ENCODE measurements around the gene BCL11B.

The BCL11B gene

DNA sequence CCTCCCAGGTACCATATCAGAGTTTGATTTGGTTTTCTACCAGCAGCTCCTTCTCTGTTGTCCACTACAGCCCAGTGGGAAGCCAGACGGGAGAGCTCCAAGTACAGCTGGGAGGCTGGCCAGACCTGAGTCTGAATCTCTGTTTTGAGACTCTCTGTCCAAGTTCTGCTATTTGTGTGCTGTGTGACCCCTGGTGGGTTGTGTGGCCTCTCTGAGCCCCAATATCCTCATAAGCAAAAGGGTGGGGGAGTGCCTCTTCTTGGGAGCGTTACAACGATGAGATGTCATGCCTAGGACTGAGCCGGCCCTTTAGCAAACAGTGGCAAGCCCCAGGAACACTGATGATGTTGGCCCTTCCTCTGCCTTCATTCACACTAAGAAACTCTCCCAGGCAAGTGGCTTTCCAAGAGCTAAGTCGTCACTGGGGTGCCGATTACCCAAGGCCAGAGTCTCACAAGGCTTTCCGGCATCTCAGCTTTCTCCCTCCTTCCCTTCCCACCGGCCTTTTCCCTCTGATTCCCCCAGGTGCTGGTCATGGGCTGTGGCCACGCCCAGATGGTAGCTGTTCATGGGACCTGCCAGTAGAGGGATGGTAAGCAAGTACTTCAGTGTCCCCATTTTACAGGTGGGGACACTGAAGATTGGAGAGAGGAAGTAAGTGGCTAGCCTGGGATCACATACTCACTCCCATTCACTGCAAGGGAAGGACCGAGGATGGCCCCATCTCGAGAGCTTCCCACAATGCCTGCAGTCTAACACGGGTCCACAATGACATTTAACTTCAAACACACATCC is 47.7 kb downstream of the BCL11B start:
- no peak for DNase-seq (ENCODE audit: low spot score)

DNA sequence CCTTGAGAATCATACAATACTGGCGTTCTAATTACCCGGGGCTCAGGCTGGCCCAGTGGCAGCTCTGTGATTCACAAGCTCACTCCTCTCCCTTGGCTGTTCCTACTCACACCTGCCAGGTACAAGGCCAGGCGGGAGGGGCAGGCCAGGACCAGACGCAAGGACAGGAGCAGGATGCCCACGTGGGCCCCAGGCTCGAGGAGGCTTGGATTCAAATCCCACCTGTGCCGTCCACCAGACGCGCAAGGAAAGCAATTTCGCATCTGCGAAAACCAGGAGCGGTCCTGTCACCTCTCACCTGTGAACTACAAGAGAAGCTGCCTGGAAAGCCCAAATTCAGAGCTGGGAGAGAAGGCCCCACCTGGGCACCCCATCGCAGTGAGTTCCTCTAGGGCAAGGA is 50.6 kb downstream of the BCL11B start:
- DNase-seq (ENCODE audit: low spot score): no peak

DNA sequence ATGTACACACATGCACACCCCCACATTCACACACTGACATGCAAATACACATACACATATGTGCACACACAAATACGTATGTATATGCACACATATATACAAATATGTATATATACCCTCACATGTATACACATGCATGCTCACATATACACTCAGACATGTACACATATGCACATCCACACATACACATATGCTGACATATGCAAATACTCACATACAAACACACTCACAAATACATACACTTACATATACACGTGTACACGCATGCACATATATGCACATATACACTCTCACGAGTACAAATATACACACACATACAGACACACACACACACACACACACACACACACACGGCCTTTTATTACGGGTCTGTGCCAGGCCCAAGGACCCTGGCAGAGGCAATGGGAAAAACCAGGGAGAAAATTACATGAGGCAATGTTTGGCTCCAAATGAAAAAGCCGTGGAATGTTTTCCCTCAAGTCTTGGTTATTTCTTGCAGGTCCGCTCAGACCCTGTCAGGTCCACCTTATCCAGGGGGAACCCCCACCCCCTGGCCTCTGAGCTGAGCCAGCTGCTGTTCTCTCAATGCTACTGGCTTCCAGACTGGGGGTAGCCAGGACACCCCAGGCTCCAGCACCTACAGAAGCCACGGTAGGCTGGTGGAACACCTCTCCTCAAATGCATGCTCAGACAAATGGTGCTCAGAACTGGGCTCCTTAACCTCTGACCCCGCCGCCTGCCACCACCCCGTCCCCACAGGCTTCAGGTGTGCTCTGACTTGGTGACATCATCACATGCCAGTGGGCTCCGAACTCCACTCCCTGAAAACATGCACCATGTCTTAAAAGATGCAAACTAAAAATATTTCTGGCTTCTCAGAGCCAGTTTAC is 54.7 kb downstream of the BCL11B start:
- DNase-seq (ENCODE audit: low spot score): no peak

DNA sequence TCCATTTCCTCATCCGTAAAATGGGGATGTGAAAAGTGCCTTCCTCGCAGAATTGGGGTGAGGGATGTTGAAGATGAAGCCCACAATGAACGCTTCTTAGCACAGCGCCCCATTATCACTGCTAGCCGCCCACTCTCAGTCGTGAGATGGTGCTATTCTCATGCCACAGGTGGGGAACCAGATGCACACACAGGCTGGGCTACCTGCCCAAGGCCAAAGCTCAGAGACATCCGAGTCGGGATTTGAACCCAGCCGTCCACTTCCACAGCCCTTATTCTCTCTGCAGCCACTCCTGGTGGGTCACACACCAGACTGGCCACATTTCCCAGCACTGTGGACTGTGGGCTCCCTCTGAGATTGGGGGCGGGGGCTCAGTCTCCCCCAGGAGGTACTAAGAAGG is 55.8 kb downstream of the BCL11B start:
- DNase-seq (ENCODE audit: low spot score): no peak

DNA sequence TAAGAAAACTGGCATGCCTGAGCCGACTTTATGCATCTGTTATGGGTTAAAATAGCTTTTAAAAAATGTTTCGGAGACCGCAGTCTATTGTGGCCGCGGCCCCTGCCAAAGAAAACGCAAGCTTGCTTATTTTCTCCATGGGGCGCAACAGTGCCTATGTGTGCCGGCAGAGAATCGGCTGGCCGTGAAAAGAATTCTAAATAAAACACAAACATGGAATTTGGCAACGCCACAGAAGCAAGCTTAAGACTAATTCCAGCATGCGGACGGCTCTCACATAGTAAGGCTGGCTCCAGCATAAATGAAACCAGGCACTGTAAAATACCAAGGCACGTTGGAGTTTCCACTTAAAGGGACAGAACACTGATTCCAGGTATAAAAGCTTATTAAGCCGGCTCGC is 56.7 kb downstream of the BCL11B start:
- no peak for DNase-seq (ENCODE audit: low spot score)

DNA sequence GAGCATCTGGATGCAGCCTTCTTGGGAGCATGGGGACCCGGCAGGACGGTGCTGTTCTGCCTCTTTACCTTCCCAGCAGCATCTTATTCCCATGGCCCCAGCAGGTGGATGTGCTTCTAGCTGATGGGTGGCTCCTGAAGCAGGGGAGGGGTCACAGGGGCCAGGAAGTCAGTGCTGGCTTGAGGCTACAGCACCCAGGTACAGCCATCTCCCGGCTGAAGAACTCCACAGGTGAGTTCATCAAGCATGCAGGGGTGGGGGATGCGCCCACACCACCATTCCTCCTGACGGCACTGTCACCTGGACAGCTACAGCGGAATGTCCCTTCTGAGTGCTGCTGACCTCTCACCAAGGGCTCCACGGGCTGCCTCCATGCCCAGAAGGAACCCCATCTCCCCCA is 57.3 kb downstream of the BCL11B start:
- no peak for DNase-seq (ENCODE audit: low spot score)

DNA sequence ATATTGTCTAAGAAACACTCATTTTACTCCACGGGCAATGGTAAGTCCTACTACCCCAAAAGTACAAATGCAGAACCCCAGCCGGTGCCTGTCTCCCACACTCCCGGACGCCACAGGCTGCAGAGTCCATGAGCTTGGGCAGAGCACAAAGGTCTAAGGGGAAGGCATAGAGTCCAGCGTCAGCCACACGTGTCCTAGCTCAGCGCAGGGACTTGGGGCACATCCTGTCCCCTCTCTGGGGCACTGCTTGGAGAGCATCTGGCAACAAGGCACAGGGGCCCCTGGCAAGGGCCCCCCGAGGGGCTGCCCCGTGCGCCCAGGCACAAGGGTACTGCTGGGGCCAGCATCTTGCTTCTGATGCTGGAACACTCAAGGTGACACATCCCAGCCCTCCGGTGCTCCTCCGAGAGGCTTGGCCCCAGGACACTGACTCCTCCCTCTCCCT is 58.4 kb downstream of the BCL11B start:
- no peak for DNase-seq (ENCODE audit: low spot score)

DNA sequence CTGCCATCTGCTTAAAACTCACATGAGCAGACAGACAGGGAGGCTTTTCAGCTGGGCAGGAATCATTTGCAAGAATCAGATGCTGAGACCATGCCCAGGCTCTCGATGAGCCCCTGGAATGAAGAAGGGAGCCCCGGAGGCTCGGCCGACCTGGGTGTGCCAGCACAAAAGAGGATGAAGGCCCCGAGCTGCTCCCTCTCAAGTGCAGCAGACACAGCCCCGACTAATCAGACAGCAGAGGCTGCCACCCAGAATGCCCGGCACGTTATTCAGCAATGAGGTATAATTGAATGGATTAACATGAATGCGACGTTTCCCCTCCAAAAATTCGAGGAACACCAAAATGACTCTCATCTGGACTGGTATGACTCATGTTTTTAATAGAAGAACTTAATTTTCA is 58.9 kb downstream of the BCL11B start:
- DNase-seq (ENCODE audit: low spot score): no peak

DNA sequence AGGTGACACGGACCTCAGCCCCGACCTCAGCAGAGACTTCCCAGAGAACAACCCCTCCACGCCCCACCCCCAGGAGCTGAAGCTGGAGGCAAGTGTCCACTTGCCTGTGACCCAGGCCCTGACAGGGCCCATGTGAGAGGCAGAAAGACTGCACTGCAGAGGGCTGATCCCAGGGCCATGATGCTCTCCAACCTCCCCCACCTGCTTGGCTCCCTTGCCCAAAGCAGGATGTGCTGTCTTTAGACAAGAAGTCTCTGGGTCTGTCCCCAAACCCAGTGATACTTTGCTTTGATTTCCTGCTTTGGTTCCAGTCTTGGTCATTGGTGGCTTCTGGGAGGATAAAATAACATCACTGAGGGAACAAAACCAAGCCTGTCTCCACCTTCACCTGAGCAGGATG is 59.4 kb downstream of the BCL11B start:
- no peak for DNase-seq (ENCODE audit: low spot score)

DNA sequence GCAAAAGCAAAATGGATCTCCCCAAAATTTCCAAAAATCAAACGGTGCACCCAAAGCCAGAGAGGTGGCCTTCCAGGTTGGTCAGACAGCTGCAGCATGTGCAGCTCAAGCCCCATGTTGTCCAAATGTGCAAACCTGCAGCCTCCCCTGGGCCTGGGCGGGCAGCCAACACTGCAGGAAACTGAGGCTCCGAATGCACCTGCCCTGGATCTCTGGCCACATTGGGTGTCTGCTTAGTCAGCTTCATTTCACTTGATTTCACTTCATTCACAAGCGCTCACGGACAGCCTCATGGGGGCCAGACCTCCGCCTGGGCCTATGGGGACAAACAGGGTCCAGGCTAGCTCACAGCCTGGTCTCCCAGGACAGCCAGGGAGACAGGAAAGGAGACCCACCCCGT is 59.8 kb downstream of the BCL11B start:
- DNase-seq (ENCODE audit: low spot score): no peak

DNA sequence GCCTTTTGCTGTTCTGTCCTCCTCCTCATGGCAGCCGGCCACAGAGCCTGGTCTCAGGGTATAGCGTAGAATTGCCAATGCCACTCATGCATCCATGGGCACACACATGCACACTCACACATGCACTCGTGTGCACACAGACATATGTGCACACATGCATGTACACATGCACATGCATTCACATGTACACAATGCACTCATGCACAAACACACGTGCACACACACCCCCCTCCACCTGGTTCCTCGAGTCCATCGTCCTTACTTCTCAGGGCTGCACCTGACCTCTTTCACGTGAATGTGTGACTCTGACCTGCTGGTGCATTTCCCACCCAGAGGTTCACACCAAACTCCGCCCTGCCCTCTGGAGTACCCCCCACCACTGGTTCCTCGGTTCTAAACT is 60.6 kb downstream of the BCL11B start:
- DNase-seq (ENCODE audit: low spot score): no peak

DNA sequence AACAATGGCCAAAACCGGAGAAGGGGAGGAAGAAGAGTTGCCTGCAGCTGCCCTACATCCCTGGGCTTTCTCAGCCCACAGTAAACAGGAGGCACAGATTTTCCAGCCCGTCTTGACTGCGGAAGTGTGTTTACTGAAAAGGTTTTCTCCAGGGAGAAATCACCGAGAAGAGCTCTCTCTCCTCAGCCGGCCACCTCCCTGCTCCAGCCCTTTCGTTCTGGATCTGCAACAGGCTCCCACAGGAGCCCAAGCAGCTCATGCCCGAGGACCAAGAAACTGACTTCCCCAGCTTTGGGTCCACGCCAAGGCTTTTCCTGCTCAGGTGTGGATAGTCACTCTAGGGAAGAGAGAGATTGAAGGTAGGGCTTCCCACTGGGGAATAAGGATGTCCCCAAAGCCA is 61.7 kb downstream of the BCL11B start:
- no peak for DNase-seq (ENCODE audit: low spot score)

DNA sequence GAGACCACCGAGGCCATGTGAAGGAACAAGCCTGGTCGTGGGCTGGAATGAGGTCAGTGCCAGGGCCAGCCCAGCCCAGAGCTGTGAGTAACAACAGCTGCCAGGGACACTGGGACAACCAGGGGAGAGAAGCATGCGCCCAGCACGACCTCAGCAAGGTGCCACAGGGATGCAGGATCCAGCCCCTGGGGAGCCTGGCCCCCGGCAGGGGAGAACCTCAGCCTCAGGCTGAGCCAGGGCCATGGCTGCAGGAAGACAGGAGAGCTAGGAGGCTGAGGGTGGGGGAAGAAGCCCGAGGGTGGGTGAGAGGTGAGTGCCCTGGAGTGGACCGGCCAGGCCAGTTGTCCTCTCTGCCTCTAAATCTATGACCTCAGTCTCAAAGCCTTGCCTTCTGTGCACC is 62.6 kb downstream of the BCL11B start:
- DNase-seq (ENCODE audit: low spot score): no peak

DNA sequence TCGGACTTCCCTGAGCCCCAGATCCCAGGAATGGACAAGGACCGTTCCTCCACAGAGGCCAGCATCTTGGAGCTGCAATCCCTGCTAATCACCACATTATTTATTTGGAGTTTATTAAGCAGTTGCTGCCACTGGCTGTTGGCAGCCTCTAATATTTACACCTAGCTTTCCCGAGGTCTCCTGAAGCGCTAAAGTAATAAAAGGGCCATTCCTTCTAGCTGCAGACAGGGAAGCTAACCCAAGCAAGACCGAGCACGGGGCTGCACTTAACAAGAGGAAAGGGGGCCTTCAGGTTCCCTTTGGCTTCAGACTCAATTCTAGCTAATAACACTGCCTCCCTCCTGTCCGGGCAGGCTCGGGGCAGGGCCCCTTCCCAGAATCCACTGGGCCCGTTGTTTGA is 63.7 kb downstream of the BCL11B start:
- DNase-seq (ENCODE audit: low spot score): no peak

DNA sequence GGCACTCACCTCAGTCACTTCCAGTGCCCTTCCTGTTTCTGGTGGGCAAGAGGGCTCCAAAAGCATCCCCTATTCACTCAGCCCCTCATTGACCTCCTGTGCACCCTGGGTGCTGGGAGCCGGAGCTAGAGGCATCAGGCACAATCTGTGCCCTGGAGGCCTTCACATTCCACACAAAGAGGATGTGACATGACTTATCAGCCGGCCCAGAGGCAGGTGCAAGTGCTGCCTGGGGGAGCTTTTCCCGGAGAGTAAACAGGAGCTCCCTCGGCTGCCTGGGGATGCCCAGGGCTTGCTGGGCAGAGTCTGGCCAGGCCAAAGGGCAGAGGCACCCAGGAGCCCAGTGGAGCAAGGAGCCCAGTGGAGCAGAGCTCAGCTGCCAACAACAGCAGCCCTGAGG is 64.5 kb downstream of the BCL11B start:
- DNase-seq (ENCODE audit: low spot score): no peak

DNA sequence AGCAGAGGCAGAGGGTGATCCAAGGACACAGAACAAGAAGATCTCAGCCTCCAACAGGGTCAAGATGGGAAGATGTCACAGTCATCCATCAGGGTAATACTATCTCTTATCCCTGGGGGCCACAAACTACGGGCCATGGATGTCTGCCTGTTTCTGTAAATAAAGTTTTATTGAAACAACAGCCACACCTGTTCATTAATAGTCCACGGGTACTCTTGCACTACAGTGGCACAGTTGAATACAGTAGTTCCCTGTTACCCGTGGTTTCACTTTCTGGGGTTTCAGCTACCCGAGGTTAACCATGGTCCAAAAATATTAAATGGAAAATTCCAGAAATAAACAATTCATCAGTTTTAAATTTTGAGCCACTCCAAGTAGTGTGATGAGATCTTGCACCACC is 65.9 kb downstream of the BCL11B start:
- no peak for DNase-seq (ENCODE audit: low spot score)

DNA sequence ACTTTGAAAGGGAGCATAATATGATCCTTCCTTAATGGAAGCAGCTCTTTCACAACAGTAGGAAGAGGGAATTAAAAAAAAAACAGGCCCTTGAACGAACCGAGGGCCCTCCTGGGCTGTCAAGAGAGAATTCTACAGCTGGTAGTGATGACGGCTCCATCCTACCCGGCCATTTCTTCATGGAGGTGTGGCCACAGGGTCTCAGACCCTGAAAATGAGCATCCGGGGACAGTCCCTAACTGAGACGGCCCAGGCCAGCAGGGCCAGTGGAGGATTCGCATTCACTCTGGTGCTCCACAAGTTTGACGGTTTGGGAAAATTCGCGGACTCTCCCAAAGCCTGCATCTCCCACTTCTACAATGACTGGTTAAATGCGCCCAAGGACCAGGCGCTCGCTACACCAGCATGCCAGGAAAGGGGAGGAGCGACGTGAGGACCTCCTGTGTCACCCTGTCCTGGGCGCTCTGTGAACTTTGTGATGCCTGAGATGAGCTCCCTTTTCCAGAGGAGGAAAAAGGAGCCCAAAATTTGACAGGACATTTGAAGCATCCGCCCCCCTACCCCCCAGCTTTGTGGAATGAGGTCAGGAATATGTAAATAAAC is 66.8 kb downstream of the BCL11B start:
- DNase-seq (ENCODE audit: low spot score): no peak

DNA sequence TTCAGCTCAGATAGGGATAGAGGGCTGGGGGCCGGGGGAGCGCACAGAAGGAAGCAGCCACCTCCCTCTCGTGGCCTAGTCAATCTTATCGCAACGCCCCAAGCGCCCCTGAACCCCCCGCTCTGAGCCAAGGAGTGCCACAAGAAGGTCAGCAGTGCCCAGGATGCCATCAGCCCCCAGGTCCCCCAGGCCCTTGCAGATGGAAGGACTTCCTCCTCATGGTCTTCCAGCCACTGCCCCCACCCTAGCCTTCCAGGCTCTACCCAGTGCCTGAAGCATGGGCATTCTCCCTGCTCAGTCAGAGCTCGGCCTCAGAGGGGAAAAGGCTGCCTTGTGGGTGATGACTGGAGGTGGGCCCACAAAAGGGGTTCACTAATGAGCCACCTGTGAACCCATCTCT is 68.2 kb downstream of the BCL11B start:
- no peak for DNase-seq (ENCODE audit: low spot score)

DNA sequence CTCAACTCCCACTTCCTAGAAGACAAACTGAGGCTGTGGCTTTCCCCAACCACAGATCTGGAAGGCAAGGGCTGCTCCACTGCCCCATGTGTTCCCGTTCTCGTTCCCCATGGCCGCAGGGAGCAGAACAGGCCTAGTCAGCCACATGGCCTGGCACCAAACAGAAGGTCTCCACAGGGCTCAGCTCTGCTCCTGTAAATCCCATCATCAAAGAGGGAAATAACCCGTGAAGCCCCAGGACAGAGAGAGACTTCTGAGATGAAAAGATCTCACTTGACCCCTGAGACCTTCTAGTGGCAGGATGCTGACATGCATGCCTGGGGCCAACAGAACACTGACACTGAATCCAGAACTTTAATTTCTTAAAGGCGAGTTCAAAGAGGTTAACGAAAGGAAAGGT is 68.9 kb downstream of the BCL11B start:
- DNase-seq (ENCODE audit: low spot score): no peak

DNA sequence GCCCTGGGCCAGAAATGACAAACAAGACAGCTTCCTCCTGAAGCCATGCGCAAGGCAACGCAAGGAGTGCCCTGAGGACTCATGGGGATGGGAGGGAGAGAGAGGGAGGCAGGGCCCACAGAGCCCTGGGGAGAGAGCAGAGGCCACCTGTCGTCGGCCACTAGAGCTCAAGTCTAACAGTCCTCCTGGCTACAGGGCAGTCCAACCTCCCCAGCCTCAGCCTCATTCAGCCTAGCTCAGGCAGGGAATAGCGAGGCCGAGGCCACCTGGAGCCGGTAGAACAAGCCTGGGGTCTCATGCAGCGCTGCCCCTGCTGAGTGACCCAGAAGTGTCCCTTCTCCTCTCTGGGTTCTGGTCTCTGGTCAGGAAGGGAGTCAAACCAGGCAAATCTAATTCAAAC is 69.5 kb downstream of the BCL11B start:
- no peak for DNase-seq (ENCODE audit: low spot score)

DNA sequence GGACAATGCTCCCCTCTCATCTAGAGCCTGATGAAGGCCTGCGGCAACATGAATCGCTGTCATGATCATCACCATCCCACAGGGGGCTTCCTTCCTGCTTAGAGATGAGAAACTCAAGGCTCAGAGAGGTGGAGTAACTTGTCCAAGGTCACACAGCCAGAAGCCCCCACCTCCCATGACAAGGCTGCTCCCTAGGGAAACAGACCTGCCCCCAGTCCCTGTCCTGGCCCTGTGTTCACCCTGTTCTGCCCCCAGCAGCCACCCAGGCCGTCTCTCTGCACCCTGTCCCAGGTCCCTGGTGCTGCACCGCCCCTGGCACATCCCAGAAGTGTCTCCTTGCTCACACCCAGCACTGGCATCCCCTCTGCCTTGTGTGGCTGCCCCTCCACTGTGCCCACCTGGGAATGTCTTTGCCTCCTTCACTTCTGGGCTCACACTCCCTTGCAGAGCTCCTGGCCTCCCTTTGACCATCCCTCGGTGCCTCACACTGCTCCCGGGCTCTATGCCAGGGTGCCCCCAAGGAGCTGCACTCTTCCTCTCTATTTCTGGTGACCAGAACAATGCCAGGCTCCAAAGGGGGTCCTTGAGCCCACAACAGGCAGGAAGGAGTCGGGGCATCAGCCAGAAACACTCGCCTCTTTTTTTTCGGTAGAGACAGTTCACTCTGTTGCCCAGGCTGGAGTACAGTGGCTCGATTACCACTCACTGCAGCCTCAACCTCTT is 70.5 kb downstream of the BCL11B start:
- DNase-seq (ENCODE audit: low spot score): no peak

DNA sequence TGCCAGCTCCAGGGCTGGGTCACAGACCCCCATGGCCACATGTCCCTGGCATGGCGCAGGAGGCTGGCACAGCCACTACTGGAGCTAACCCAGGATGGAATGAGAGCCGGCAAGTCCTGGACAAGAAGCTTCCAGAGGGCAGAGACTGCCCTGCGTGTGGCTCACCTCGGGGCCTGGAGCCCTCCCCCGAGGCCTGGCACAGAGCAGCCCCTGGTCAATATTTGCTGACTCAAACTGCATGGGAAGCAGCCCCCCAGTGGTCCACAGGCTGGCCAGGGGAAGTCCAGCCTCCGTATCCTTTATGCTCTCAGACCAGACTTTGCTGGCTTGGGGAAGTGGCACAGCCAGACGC is 71.4 kb downstream of the BCL11B start:
- DNase-seq (ENCODE audit: low spot score): no peak

Data from HuH-7.5 (cell line).